NB4 (cell line): ENCODE data around the gene RASSF5.

Experiments
- DNase-seq: peaks from one replicate; pipeline ENCODE4 v3.0.0; 2010; ENCODE audit warnings: low read depth
- H3K4me3 ChIP-seq: one replicate; pipeline ENCODE4 v1.5.1; 2011; ENCODE audit warnings: mild to moderate bottlenecking, low read depth, low read length, moderate library complexity
- MYC ChIP-seq: IDR thresholded peaks from 2 replicates; pipeline ENCODE4 v1.6.1; 2011; ENCODE audit warnings: low read depth, low read length
- POLR2A ChIP-seq: IDR thresholded peaks from 2 replicates; pipeline ENCODE4 v1.6.1; 2011; ENCODE audit warnings: mild to moderate bottlenecking; ENCODE audit not compliant: insufficient read length; ENCODE audit errors: extremely low read depth
- TF ChIP-seq, protein P1 (sequence below): IDR thresholded peaks from 2 replicates; pipeline ENCODE4 v1.6.1; 2011; ENCODE audit warnings: low read depth, low read length
- TF ChIP-seq, protein P2 (sequence below): IDR thresholded peaks from one replicate; pipeline ENCODE4 v1.5.1; 2012; ENCODE audit warnings: low read depth, low read length

Gene RASSF5

GRCh38 chr1:206572835-206573234 lies 65.5 kb downstream of the RASSF5 start:
- TF ChIP-seq, protein P1, sequence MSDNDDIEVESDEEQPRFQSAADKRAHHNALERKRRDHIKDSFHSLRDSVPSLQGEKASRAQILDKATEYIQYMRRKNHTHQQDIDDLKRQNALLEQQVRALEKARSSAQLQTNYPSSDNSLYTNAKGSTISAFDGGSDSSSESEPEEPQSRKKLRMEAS = no peak
- TF ChIP-seq, protein P2, sequence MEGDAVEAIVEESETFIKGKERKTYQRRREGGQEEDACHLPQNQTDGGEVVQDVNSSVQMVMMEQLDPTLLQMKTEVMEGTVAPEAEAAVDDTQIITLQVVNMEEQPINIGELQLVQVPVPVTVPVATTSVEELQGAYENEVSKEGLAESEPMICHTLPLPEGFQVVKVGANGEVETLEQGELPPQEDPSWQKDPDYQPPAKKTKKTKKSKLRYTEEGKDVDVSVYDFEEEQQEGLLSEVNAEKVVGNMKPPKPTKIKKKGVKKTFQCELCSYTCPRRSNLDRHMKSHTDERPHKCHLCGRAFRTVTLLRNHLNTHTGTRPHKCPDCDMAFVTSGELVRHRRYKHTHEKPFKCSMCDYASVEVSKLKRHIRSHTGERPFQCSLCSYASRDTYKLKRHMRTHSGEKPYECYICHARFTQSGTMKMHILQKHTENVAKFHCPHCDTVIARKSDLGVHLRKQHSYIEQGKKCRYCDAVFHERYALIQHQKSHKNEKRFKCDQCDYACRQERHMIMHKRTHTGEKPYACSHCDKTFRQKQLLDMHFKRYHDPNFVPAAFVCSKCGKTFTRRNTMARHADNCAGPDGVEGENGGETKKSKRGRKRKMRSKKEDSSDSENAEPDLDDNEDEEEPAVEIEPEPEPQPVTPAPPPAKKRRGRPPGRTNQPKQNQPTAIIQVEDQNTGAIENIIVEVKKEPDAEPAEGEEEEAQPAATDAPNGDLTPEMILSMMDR = no peak
- TF ChIP-seq POLR2A (no peak), MYC (no peak)

DNA sequence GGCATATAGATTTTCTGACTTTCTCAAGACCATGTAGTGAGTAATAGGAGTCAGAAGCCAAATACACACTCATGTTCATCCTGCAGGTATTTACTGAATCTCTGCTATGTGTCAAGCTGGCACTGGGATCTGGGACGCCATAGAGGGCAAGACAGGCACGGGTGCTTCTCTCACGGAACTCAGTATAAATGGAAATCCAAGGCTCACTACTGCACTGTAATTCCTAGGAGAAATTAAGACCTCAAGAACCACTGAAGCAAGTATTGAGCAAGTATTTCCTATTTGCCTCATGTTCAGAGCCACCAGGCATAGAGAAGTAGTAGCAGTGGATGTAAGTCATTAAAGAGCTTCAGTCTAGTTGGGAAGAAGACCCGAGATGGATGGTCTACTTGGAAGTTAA lies 66.0 kb downstream of the RASSF5 start:
- TF ChIP-seq MYC (no peak), POLR2A (no peak)
- TF ChIP-seq, protein P1 = no peak
- TF ChIP-seq, protein P2 = no peak

More at GRCh38 chr1:206572835-206573234, 65.5 kb downstream of the RASSF5 start:
- H3K4me3 ChIP-seq = no peak overlapping the region
- no peak for DNase-seq

GRCh38 chr1:206573762-206574161 lies 66.4 kb downstream of the RASSF5 start:
- TF ChIP-seq POLR2A (no peak), MYC (no peak)
- TF ChIP-seq, protein P2 = no peak
- TF ChIP-seq, protein P1 = no peak
- H3K4me3 ChIP-seq = no peak overlapping the region
- DNase-seq = no peak

More for the DNA sequence above, 66.0 kb downstream of the RASSF5 start:
- no peak overlapping the region for H3K4me3 ChIP-seq
- DNase-seq = peak; percentile 56

GRCh38 chr1:206575165-206575893 lies 68.0 kb downstream of the RASSF5 start:
- TF ChIP-seq, protein P2 = no peak
- TF ChIP-seq POLR2A (no peak), MYC (peak; percentile 79)
- TF ChIP-seq, protein P1 = peak; percentile 69
- peak overlapping the region; percentile 25 for H3K4me3 ChIP-seq
- DNase-seq = peak; percentile 94

GRCh38 chr1:206575894-206576737 lies 68.8 kb downstream of the RASSF5 start:
- no peak for DNase-seq
- H3K4me3 ChIP-seq = peak overlapping the region; percentile 25

More at GRCh38 chr1:206575894-206576737, 68.8 kb downstream of the RASSF5 start:
- TF ChIP-seq, protein P2 = no peak
- TF ChIP-seq POLR2A = no peak
- no peak for TF ChIP-seq MYC
- TF ChIP-seq, protein P1 = no peak
